ENCODE measurements around the gene TRIM5. TPM values are rescaled to one million over a fixed set of nuclear protein-coding genes. Genes with fewer than 3 reads are reported as not detected.

TRIM5 gene
- total RNA-seq: 16.5 and 23.2 TPM in 2 replicates

DNA sequence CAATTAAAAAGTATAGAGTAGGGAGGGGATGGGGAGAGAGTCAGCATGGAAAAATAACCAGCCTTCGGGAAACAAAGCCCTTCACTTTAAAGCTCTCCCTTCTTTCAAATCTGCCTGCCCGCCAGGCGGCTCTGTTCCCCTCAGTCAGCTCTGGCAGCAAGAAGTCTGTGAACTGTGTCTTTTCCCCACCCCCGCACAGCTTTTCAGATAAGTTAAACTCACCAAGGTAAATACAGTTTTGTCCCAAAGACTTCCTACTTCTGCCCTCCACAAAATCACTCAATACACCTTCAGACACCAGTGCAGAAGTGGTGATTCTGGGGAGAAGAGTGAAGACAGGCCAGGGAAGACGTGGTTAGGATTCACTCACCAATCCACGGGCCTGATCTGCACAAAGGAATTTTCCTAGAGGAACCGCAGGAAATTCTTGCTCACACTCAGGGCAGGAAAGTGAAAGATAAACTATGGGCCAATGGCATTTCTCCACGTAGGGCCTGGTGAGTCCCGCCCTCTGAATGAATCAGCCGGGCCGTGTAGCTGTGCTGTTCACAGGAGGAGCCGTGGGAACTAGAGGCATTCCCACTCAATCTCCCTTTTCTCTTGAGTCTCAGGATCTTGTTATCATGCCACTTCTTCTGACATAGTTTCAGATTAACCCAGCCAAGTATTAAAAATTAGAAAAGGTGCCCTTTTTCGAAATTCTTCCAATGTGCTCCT lies at the start of gene TRIM5:
TSS of gene TRIM5 (minus strand) at position 429 of the 717 bp plus-strand sequence. CDS start 4,897 bp downstream, outside the sequence.

GRCh38 chr11:5689551-5689983 lies 4.7 kb upstream of the TRIM5 start, which contains the start of gene TRIM22:
TRIM22 (plus strand) TSS chr11:5689790; CDS start chr11:5696233, 6,443 bp downstream.

DNA sequence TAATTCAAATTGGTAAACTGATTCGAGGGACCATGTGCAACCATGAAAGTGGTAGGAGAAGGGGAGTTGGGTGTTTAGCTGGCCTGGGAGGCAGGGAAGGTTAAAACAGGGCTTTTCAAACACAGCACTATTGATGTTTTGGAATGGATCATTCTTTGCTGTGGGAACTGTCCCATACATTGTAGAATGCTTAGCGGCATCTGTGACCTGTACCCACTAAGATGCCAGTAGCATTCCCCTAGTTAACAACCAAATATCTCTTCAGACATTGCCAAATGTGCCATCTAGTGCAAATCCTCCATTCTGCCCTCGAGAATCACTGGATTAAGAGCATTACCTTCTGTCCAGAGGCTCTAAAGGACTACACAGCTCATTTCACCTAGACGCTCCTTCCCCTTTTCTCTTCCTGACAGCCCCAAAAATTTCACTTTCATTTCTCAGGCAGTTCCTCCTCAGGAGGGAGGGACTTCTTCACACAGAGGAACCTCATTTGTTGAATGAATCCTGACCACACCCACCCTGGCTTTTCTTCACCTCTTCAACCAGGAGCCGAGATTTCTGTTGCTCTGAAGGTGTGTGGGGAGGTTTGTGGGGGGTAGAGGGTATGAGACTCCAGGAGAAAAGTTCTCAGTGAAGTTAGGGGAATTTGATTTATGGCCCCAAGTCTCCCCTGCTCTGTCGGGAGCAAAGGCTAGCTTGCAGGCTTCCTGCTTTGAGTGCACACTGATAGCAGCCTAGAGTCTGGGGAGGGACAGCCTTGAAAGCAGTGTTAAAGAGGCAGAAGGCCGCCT lies 60.2 kb downstream of the TRIM5 start, which contains the start of gene TRIM34:
TSS of gene TRIM34 (plus strand) at position 513 of the 791 bp plus-strand sequence. CDS start 7,331 bp downstream, outside the sequence.

Other genes starting within 250 kb of the TRIM5 start
- not detected in 2 replicates for gene OR51I1, start 243.6 kb downstream of the TRIM5 start, total RNA-seq
- not detected in 2 replicates for gene OR51I2, start 235.8 kb downstream of the TRIM5 start, total RNA-seq
- not detected in 2 replicates for gene OR52D1, start 196.4 kb downstream of the TRIM5 start, total RNA-seq
- not detected in 2 replicates for gene UBQLN3, start 175.1 kb downstream of the TRIM5 start, total RNA-seq
- 0.25 TPM in 1 of 2 replicates, not detected in the other for gene UBQLNL, start 168.4 kb downstream of the TRIM5 start, total RNA-seq
- not detected in 2 replicates for gene OR52H1, start 136.5 kb downstream of the TRIM5 start, total RNA-seq
- gene OR52B6, start 104.2 kb downstream of the TRIM5 start, total RNA-seq: not detected in 2 replicates
- 5.1 and 6.1 TPM in 2 replicates for gene TRIM6, start 88.4 kb downstream of the TRIM5 start, total RNA-seq
- 1.8 and 2.0 TPM in 2 replicates for gene TRIM34, start 60.1 kb downstream of the TRIM5 start, total RNA-seq
- 5.1 and 8.6 TPM in 2 replicates for gene TRIM22, start 4.7 kb upstream of the TRIM5 start, total RNA-seq
- gene OR56B1, start 51.4 kb upstream of the TRIM5 start, total RNA-seq: not detected in 2 replicates
- not detected in 2 replicates for gene OR52N4, start 69.2 kb upstream of the TRIM5 start, total RNA-seq
- gene OR52N5, start 98.3 kb upstream of the TRIM5 start, total RNA-seq: not detected in 2 replicates
- not detected in 2 replicates for gene OR52N1, start 106.2 kb upstream of the TRIM5 start, total RNA-seq
- not detected in 2 replicates for gene OR52N2, start 123.8 kb upstream of the TRIM5 start, total RNA-seq
- gene OR52E6, start 156.8 kb upstream of the TRIM5 start, total RNA-seq: not detected in 2 replicates
- gene OR52E8, start 172.6 kb upstream of the TRIM5 start, total RNA-seq: not detected in 2 replicates
- not detected in 2 replicates for gene OR52E4, start 195.6 kb upstream of the TRIM5 start, total RNA-seq
- gene OR52E5, start 208.1 kb upstream of the TRIM5 start, total RNA-seq: not detected in 2 replicates

Measured in mesangial cell (primary cell).